BE2C (cell line): ENCODE data around the gene NEURL1. TPM values are rescaled to one million over a fixed set of nuclear protein-coding genes. Genes with fewer than 3 reads are reported as not detected.
A peak's percentile ranks its signal among the peaks of the same experiment; 100 is the strongest.

Experiments used
- DNase-seq: peaks from one replicate; pipeline ENCODE4 v3.0.0-alpha.2; 2020
- H3K27me3 ChIP-seq: fragments of 250-450 bp; sonication (Bioruptor Pico); 2 replicates; pipeline ENCODE4 v1.5.1; 2020; ENCODE audit warnings: mild to moderate bottlenecking
- H3K36me3 ChIP-seq: fragments of 250-450 bp; sonication (Bioruptor Pico); 2 replicates; pipeline ENCODE4 v1.5.1; 2020; ENCODE audit warnings: mild to moderate bottlenecking
- H3K4me1 ChIP-seq: fragments of 250-450 bp; sonication (Bioruptor Pico); 2 replicates; pipeline ENCODE4 v1.5.1; 2020
- H3K4me3 ChIP-seq: 2 replicates; pipeline ENCODE4 v1.5.1; 2011; ENCODE audit warnings: low read depth, low read length
- H3K9me3 ChIP-seq: fragments of 250-450 bp; sonication (Bioruptor Pico); 2 replicates; pipeline ENCODE4 v1.5.1; 2020
- polyA plus RNA-seq: library from polyadenylated mRNA; unstranded; fragments of >200 nt; gene quantifications from one replicate; pipeline ENCODE4 v1.2.1, GENCODE V29; 2012; ENCODE audit warnings: low read depth, missing spikeins; ENCODE audit not compliant: insufficient read length, insufficient read depth
- TF ChIP-seq, protein P1 (sequence below): IDR thresholded peaks from 2 replicates; pipeline ENCODE4 v1.5.1; 2012; ENCODE audit warnings: mild to moderate bottlenecking, low read depth, low read length

NEURL1 gene, protein sequence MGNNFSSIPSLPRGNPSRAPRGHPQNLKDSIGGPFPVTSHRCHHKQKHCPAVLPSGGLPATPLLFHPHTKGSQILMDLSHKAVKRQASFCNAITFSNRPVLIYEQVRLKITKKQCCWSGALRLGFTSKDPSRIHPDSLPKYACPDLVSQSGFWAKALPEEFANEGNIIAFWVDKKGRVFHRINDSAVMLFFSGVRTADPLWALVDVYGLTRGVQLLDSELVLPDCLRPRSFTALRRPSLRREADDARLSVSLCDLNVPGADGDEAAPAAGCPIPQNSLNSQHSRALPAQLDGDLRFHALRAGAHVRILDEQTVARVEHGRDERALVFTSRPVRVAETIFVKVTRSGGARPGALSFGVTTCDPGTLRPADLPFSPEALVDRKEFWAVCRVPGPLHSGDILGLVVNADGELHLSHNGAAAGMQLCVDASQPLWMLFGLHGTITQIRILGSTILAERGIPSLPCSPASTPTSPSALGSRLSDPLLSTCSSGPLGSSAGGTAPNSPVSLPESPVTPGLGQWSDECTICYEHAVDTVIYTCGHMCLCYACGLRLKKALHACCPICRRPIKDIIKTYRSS
- 10.0 TPM for polyA plus RNA-seq

DNA sequence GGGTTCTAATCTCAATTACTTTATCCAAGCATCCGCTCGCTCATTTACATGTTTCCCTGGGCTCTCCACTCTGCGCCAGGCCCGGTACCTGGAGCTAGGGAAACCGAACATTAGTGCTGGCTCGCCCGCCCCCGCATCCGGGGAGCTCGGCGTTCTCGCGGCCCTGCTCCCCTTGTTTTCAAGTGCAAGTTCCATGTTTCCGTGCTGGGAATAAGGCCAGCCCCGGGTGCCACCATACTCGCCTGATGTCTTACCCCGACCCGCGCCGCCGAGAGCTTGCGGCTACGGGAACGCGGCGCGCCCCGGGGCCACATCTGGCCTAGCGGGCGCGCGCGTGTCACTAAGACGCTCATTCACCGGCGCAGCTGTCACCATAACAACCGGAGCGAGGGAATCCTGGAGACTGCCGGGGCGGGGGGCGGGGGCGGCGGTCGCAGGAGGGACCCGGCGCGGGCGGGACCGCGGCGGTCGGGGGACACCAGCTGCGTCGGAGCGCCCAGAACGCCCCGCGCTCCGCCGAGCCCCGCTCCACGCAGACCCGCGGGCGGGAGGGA is at the start of gene NEURL1:
Gene NEURL1 (plus strand): TSS at position 344 of the 554 bp plus-strand sequence. CDS start 683 bp downstream, outside the sequence.
- Histone ChIP-seq H3K4me3 (peak within 1 kb of the TSS; percentile 60), H3K4me1 (peaks cover 15% of the 10 kb centered on the region), H3K36me3 (no peaks in the 10 kb centered on the region), H3K9me3 (no peaks in the 10 kb centered on the region), H3K27me3 (peaks cover 8% of the 10 kb centered on the region)
- DNase-seq: peak; percentile 44
- TF ChIP-seq, protein P1, sequence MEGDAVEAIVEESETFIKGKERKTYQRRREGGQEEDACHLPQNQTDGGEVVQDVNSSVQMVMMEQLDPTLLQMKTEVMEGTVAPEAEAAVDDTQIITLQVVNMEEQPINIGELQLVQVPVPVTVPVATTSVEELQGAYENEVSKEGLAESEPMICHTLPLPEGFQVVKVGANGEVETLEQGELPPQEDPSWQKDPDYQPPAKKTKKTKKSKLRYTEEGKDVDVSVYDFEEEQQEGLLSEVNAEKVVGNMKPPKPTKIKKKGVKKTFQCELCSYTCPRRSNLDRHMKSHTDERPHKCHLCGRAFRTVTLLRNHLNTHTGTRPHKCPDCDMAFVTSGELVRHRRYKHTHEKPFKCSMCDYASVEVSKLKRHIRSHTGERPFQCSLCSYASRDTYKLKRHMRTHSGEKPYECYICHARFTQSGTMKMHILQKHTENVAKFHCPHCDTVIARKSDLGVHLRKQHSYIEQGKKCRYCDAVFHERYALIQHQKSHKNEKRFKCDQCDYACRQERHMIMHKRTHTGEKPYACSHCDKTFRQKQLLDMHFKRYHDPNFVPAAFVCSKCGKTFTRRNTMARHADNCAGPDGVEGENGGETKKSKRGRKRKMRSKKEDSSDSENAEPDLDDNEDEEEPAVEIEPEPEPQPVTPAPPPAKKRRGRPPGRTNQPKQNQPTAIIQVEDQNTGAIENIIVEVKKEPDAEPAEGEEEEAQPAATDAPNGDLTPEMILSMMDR: no peak

DNA sequence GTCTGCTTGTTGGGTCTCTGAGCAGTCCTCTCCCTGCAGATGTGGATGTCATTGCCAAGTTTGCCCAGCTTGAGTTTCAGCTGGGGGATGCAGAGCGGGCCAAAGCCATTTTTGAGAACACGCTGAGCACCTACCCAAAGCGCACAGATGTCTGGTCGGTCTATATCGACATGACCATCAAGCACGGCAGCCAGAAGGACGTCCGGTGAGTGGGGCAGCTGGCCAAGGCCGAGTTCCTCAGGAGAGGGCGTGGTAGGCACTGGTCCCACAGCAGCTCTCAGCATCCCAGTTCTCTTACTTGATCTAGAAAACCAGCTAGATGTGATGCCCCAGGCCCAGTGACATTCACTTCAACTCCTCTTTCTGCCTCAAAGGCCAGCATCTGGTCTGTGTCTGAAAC is 49.0 kb upstream of the NEURL1 start:
- no peaks in the 10 kb centered on the region for H3K27me3 ChIP-seq
- peaks cover 90% of the 10 kb centered on the region for H3K36me3 ChIP-seq
- H3K4me1 ChIP-seq: peaks cover 2% of the 10 kb centered on the region; the same call in 1 of the 2 replicates
- no peak overlapping the region for H3K4me3 ChIP-seq
- H3K9me3 ChIP-seq: no peaks in the 10 kb centered on the region
- DNase-seq: no peak
- TF ChIP-seq, protein P1: no peak

DNA sequence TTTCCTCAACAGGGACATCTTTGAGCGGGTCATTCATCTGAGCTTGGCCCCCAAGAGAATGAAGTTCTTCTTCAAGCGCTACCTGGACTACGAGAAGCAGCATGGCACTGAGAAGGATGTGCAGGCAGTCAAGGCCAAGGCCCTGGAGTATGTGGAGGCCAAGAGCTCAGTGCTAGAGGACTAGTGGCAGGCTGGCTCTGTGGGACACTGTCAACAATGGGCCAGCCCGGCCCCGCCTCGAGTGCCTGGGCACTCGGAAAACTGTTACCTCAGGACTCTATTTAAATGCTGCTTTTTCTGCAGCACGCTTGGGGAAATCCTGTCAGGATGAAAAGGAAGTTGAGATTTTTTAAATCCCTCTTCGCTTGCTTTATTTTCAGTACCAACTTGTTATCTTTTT is 48.1 kb upstream of the NEURL1 start:
- TF ChIP-seq, protein P1: no peak
- Histone ChIP-seq H3K4me3 (no peak overlapping the region), H3K9me3 (no peaks in the 10 kb centered on the region), H3K36me3 (peaks cover 92% of the 10 kb centered on the region), H3K4me1 (peaks cover 2% of the 10 kb centered on the region; the same call in 1 of the 2 replicates), H3K27me3 (no peaks in the 10 kb centered on the region)
- DNase-seq: no peak

DNA sequence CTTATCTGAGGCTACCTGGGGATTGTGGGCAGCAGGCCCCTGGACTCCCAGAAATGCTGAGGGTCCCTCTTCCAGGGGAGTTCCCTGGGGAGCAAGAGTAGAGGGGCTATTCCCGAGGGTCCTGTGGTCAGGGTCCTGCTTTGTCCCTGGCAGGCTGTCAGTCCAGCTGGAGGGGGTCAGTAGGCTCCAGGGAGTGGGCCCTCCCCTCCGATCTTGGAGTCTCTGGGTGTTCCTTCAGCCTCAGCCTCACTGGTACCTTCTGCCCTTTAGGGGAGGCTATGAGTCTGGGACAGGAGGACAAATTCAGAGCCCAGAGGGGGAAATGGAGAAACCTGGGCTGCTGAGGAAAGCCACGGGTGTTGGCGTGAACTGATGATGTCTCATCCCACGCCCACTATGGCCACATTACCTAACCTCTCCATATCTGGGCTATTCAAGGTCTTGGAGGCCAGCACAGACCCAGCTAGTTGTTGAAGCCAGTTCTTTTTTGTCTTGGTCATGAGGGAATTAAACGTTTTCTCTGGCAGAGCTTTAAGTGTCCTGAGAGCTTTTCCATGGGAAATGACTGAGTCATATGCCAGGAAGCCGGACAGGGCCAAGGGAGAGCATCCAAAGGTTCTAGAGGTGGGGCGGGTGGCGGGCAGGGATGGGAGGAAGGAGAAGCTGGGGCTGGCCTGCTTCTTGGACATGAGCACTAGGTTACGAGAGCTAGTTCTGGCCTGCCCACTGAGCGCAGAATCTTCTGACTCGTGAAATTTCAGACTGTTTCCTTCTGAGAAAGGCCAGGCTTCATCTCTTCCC is 47.5 kb upstream of the NEURL1 start:
- TF ChIP-seq, protein P1: no peak
- Histone ChIP-seq H3K9me3 (no peaks in the 10 kb centered on the region), H3K27me3 (no peaks in the 10 kb centered on the region), H3K4me3 (no peak overlapping the region), H3K36me3 (peaks cover 86% of the 10 kb centered on the region), H3K4me1 (peaks cover 2% of the 10 kb centered on the region; the same call in 1 of the 2 replicates)
- DNase-seq: no peak

DNA sequence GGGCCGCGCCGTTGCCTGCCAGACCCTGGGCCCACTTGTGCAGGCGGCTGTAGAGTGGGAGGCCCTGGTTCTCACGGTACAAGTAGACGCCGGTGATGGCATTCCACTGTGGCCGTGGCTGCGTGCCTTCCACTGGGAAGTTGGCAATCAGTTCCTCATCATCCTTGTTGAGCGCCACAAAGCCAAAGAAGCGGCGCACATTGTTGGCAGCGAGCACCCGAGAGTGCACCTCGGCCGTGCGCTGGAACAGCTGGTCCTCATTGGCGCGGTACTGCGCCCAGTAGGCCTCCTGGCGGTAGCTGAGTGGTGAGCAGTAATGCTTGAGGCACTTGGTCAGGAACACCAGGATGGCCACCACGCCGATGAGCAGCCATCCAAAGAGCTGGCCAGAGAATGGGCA is 46.3 kb upstream of the NEURL1 start:
- Histone ChIP-seq H3K4me1 (peaks cover 2% of the 10 kb centered on the region; the same call in 1 of the 2 replicates), H3K36me3 (peaks cover 74% of the 10 kb centered on the region), H3K27me3 (no peaks in the 10 kb centered on the region), H3K4me3 (no peak overlapping the region), H3K9me3 (no peaks in the 10 kb centered on the region)
- DNase-seq: no peak
- TF ChIP-seq, protein P1: no peak
